ENCODE measurements around the gene ALG9. TPM values are rescaled to one million over a fixed set of nuclear protein-coding genes. Genes with fewer than 3 reads are reported as not detected.

The ALG9 gene
- total RNA-seq, 1 experiment from 2014 or later = 19.7 TPM

- CTCF ChIA-PET = interaction anchor here (0.6 to 1.6 kb wide), 13 partner anchors 9 to 397 kb away, joined by 3 to 8 read pairs (median 3); partner anchors contain the start of genes ALG9 and C11orf52
- H3K4me3 Mint-ChIP-seq = no peak overlapping the region
- 0 out of 2 replicates have a peak, but pooled peaks have one; percentile 36 for ATAC-seq
- no peak for TF ChIP-seq FOXP1 (CRISPR knock-in tag; IDR thresholded peaks at IDR 0.05; ENCODE audit: borderline replicate concordance)
- TF ChIP-seq TEAD1 (CRISPR knock-in tag; IDR thresholded peaks at IDR 0.05) = no peak
- TF ChIP-seq PRDM15 (CRISPR knock-in tag; IDR thresholded peaks at IDR 0.05) = no peak
- no peak for TF ChIP-seq MYBL2 (CRISPR knock-in tag; IDR thresholded peaks at IDR 0.05)
- no peak for TF ChIP-seq NFE2L1 (CRISPR knock-in tag; IDR thresholded peaks at IDR 0.05)
- no peak for TF ChIP-seq NR3C1 (CRISPR knock-in tag; conservative IDR thresholded peaks at IDR 0.05; ENCODE audit: low read depth)
- TF ChIP-seq SMAD4 (CRISPR knock-in tag; IDR thresholded peaks at IDR 0.05) = no peak
- TF ChIP-seq JAZF1 (CRISPR knock-in tag; IDR thresholded peaks at IDR 0.05) = no peak
- TF ChIP-seq, protein P1, sequence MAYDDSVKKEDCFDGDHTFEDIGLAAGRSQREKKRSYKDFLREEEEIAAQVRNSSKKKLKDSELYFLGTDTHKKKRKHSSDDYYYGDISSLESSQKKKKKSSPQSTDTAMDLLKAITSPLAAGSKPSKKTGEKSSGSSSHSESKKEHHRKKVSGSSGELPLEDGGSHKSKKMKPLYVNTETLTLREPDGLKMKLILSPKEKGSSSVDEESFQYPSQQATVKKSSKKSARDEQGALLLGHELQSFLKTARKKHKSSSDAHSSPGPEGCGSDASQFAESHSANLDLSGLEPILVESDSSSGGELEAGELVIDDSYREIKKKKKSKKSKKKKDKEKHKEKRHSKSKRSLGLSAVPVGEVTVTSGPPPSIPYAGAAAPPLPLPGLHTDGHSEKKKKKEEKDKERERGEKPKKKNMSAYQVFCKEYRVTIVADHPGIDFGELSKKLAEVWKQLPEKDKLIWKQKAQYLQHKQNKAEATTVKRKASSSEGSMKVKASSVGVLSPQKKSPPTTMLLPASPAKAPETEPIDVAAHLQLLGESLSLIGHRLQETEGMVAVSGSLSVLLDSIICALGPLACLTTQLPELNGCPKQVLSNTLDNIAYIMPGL (CRISPR knock-in tag; IDR thresholded peaks at IDR 0.05) = no peak
- no peak for TF ChIP-seq NFYB (CRISPR knock-in tag; conservative IDR thresholded peaks at IDR 0.05; ENCODE audit: low read depth)
- TF ChIP-seq CDX4 (CRISPR knock-in tag; IDR thresholded peaks at IDR 0.05; ENCODE audit: borderline replicate concordance) = no peak
- TF ChIP-seq, protein P2, sequence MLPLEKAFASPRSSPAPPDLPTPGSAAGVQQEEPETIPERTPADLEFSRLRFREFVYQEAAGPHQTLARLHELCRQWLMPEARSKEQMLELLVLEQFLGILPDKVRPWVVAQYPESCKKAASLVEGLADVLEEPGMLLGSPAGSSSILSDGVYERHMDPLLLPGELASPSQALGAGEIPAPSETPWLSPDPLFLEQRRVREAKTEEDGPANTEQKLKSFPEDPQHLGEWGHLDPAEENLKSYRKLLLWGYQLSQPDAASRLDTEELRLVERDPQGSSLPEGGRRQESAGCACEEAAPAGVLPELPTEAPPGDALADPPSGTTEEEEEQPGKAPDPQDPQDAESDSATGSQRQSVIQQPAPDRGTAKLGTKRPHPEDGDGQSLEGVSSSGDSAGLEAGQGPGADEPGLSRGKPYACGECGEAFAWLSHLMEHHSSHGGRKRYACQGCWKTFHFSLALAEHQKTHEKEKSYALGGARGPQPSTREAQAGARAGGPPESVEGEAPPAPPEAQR (CRISPR knock-in tag; IDR thresholded peaks at IDR 0.05) = no peak
- TF ChIP-seq ARID4B (CRISPR knock-in tag; IDR thresholded peaks at IDR 0.05; ENCODE audit: borderline replicate concordance) = no peak
- TF ChIP-seq CREM (CRISPR knock-in tag; IDR thresholded peaks at IDR 0.05) = no peak
- TF ChIP-seq CREB1 (CRISPR knock-in tag; IDR thresholded peaks at IDR 0.05) = no peak
- TF ChIP-seq KAT7 (CRISPR knock-in tag; IDR thresholded peaks at IDR 0.05; ENCODE audit: borderline replicate concordance) = no peak
- no peak for TF ChIP-seq OVOL2 (CRISPR knock-in tag; IDR thresholded peaks at IDR 0.05; ENCODE audit: borderline replicate concordance)
- no peak for TF ChIP-seq NFATC4 (CRISPR knock-in tag; IDR thresholded peaks at IDR 0.05)
- no peak for TF ChIP-seq ZNF281 (CRISPR knock-in tag; IDR thresholded peaks at IDR 0.05)
These were observed 19.7 kb downstream of the ALG9 start for GRCh38 chr11:111851636-111852035.

More at GRCh38 chr11:111851636-111852035, 19.7 kb downstream of the ALG9 start:
- no peak for DNase-seq (ENCODE audit: low spot score)
- H3K27ac Mint-ChIP-seq = no peak overlapping the region
- H3K27me3 Mint-ChIP-seq (ENCODE audit: low read depth) = no peaks in the 10 kb centered on the region
- no peaks in the 10 kb centered on the region for H3K9me3 Mint-ChIP-seq
- peaks cover 7% of the 10 kb centered on the region for H3K36me3 Mint-ChIP-seq
- H3K4me1 Mint-ChIP-seq = peaks cover 6% of the 10 kb centered on the region
- POLR2A ChIA-PET = no interaction called here

All from WTC11 (cell line).